HCT116 (cell line): ENCODE data around the gene DOCK9. TPM values are rescaled to one million over a fixed set of nuclear protein-coding genes. Genes with fewer than 3 reads are reported as not detected.

ENCODE experiments used
- ATAC-seq: fragments of 200-7000 bp; cut with Tn5 transposase; 2 replicates; pipeline ENCODE4 v1.9.1; 2020; ENCODE audit warnings: mild to moderate bottlenecking, moderate library complexity
- BruUV-seq: library from RNA; stranded (reverse); fragments of 400-500 nt; replicated peaks from 2 replicates; lab custom pipeline; 2021; lab: Mats Ljungman, UMichigan
- CTCF ChIA-PET: fragments of 300-600 bp; sonication (Branson Sonifier 250); formaldehyde crosslinking; loops from one replicate; lab custom pipeline; 2021; ENCODE audit warnings: antibody characterized with exemption; lab: Charles Lee
- POLR2A ChIA-PET: fragments of 300-600, 350-600 bp; sonication (Branson Sonifier 250); formaldehyde crosslinking; loops from one replicate; lab custom pipeline; 2021; ENCODE audit warnings: antibody characterized with exemption; lab: Charles Lee
- RAD21 ChIA-PET, 2 experiments: fragments of 300-600 bp; sonication (Branson Sonifier 250); formaldehyde crosslinking; loops; one replicate each; lab custom pipeline; 2023; ENCODE audit warnings: low total read pairs in 2 of 2; ENCODE audit not compliant: uncharacterized antibody in 2 of 2, unreplicated experiment in 2 of 2, low non-redundant PET in 1 of 2; lab: Charles Lee
- DNase-seq: peaks from one replicate; pipeline ENCODE4 v3.0.0-alpha.2; 2010; ENCODE audit warnings: low read depth, low spot score
- H2AFZ ChIP-seq: fragments of 200-600 bp; shearing (Covaris generic), sonication (generic); 2 replicates; pipeline ENCODE4 v1.6.1; 2017; ENCODE audit warnings: low read depth, mixed run types, mixed read lengths, antibody characterized with exemption, low read length; ENCODE audit not compliant: poor library complexity, severe bottlenecking
- H3K27ac ChIP-seq: 2 replicates; pipeline ENCODE4 v1.5.1; 2012; ENCODE audit warnings: low read depth, low read length
- H3K27me3 ChIP-seq: fragments of 200-600 bp; sonication (generic); 2 replicates; pipeline ENCODE4 v1.6.1; 2016; ENCODE audit warnings: mixed run types, low read length, mixed read lengths; ENCODE audit not compliant: insufficient read depth
- H3K36me3 ChIP-seq, 2 experiments: fragments of 200-500 bp in 1 of 2; fragments of 200-600 bp in 1 of 2; sonication (Bioruptor generic) in 1 of 2; sonication (generic) in 1 of 2; 2 replicates each; pipeline versions ENCODE4 v1.5.1 to v1.6.1; 2014 to 2016; ENCODE audit warnings: low read length in 2 of 2, inconsistent platforms in 1 of 2, mixed read lengths in 1 of 2, mixed run types in 1 of 2; ENCODE audit not compliant: insufficient read depth in 2 of 2, control insufficient read depth in 1 of 2
- H3K4me1 ChIP-seq, 2 experiments: fragments of 200-600 bp in 1 of 2; sonication (generic) in 1 of 2; 2 replicates each; pipeline versions ENCODE4 v1.5.1 to v1.6.1; 2012 to 2017; ENCODE audit warnings: low read length in 2 of 2, inconsistent platforms in 1 of 2, mild to moderate bottlenecking in 1 of 2, mixed read lengths in 1 of 2, mixed run types in 1 of 2, moderate library complexity in 1 of 2; ENCODE audit not compliant: insufficient read depth in 2 of 2, control insufficient read depth in 1 of 2
- H3K4me2 ChIP-seq: fragments of 200-600 bp; sonication (generic); 2 replicates; pipeline ENCODE4 v1.6.1; 2017; ENCODE audit warnings: mixed run types, low read length, mixed read lengths
- H3K4me3 ChIP-seq, 2 experiments: fragments of 200-600 bp in 1 of 2; sonication (generic) in 1 of 2; replicated peaks in 1 of 2; 2 replicates each; pipeline ENCODE4 v1.5.1; 2011 to 2016; ENCODE audit warnings: low read length in 2 of 2, control low read depth in 1 of 2, low read depth in 1 of 2, mild to moderate bottlenecking in 1 of 2, mixed read lengths in 1 of 2, mixed run types in 1 of 2
- H3K79me2 ChIP-seq: fragments of 200-600 bp; sonication (generic); 2 replicates; pipeline ENCODE4 v1.6.1; 2017; ENCODE audit warnings: mild to moderate bottlenecking, mixed run types, low read length, moderate library complexity, mixed read lengths; ENCODE audit not compliant: insufficient read depth
- H3K9ac ChIP-seq: fragments of 200-600 bp; sonication (generic); 2 replicates; pipeline ENCODE4 v1.6.1; 2016; ENCODE audit warnings: low read length, mixed read lengths
- H3K9me2 ChIP-seq: fragments of 200-600 bp; sonication (generic), shearing (Covaris generic); 2 replicates; pipeline ENCODE4 v1.6.1; 2017; ENCODE audit warnings: mixed run types, mild to moderate bottlenecking, moderate library complexity; ENCODE audit not compliant: insufficient read depth
- H3K9me3 ChIP-seq, 2 experiments: fragments of 200-500 bp in 1 of 2; fragments of 200-600 bp in 1 of 2; sonication (Bioruptor generic) in 1 of 2; sonication (generic) in 1 of 2; 2 replicates each; pipeline ENCODE4 v1.6.1; 2014 to 2017; ENCODE audit warnings: low read length in 2 of 2, mixed read lengths in 2 of 2, inconsistent platforms in 1 of 2, low read depth in 1 of 2, mild to moderate bottlenecking in 1 of 2, mixed run types in 1 of 2, moderate library complexity in 1 of 2; ENCODE audit not compliant: control insufficient read depth in 1 of 2, insufficient read depth in 1 of 2
- H4K20me1 ChIP-seq: fragments of 200-600 bp; sonication (generic), shearing (Covaris generic); 2 replicates; pipeline ENCODE4 v1.6.1; 2017; ENCODE audit warnings: mixed run types, mild to moderate bottlenecking, moderate library complexity; ENCODE audit not compliant: insufficient read depth
- CBX3 ChIP-seq: IDR thresholded peaks from 2 replicates; pipeline ENCODE4 v1.6.1; 2012; ENCODE audit warnings: low read depth
- CEBPB ChIP-seq: IDR thresholded peaks from 2 replicates; pipeline ENCODE4 v1.6.1; 2012; ENCODE audit warnings: low read depth
- CTCF ChIP-seq, 3 experiments: fragments of 200-600 bp in 1 of 3; sonication (generic) in 1 of 3; IDR thresholded peaks in 2 of 3; conservative IDR thresholded peaks in 1 of 3; 2 replicates each; pipeline ENCODE4 v1.5.1; 2012 to 2017; ENCODE audit warnings: low read depth in 2 of 3, low read length in 2 of 3, antibody characterized with exemption in 1 of 3, borderline replicate concordance in 1 of 3, control low read depth in 1 of 3, mild to moderate bottlenecking in 1 of 3, mixed read lengths in 1 of 3, mixed run types in 1 of 3, moderate library complexity in 1 of 3; ENCODE audit not compliant: insufficient read depth in 1 of 3
- EGR1 ChIP-seq: IDR thresholded peaks from 2 replicates; pipeline ENCODE4 v1.6.1; 2012; ENCODE audit warnings: low read depth
- ELF1 ChIP-seq: IDR thresholded peaks from 2 replicates; pipeline ENCODE4 v1.6.1; 2012; ENCODE audit warnings: low read depth, borderline replicate concordance
- EZH2 ChIP-seq: fragments of 200-600 bp; sonication (generic); IDR thresholded peaks from 2 replicates; pipeline ENCODE4 v1.6.1; 2017; ENCODE audit warnings: antibody characterized with exemption, mixed run types
- EZH2phosphoT487 ChIP-seq: fragments of 200-600 bp; IDR thresholded peaks from 2 replicates; pipeline ENCODE4 v1.6.1; 2018; ENCODE audit warnings: antibody characterized with exemption, borderline replicate concordance
- JUND ChIP-seq: IDR thresholded peaks from 2 replicates; pipeline ENCODE4 v1.6.1; 2012
- POLR2AphosphoS5 ChIP-seq: IDR thresholded peaks from 2 replicates; pipeline ENCODE4 v1.6.1; 2011; ENCODE audit warnings: mild to moderate bottlenecking, low read depth, low read length, moderate library complexity
- SIN3A ChIP-seq: IDR thresholded peaks from 2 replicates; pipeline ENCODE4 v1.6.1; 2012; ENCODE audit warnings: low read depth
- SP1 ChIP-seq: IDR thresholded peaks from 2 replicates; pipeline ENCODE4 v1.6.1; 2012; ENCODE audit warnings: low read depth
- SRF ChIP-seq: IDR thresholded peaks from 2 replicates; pipeline ENCODE4 v1.6.1; 2012; ENCODE audit warnings: low read depth
- TCF7L2 ChIP-seq: IDR thresholded peaks from 2 replicates; pipeline ENCODE4 v1.7.0; 2011; ENCODE audit warnings: borderline replicate concordance, inconsistent platforms; ENCODE audit not compliant: insufficient read depth, insufficient read length; ENCODE audit errors: extremely low read depth
- YY1 ChIP-seq: IDR thresholded peaks from 2 replicates; pipeline ENCODE4 v1.6.1; 2011; ENCODE audit warnings: low read length, low read depth, moderate library complexity, mild to moderate bottlenecking; ENCODE audit not compliant: insufficient replicate concordance; ENCODE audit errors: extremely low read depth
- ZNF274 ChIP-seq: fragments of 200-500 bp; sonication (Bioruptor generic); IDR thresholded peaks from 2 replicates; pipeline ENCODE4 v1.6.1; 2014; ENCODE audit warnings: mild to moderate bottlenecking, low read depth, low read length, inconsistent platforms
- intact Hi-C: fragments of 100-400 bp; cut with micrococcal nuclease; formaldehyde crosslinking; loops from 2 replicates; pipeline ENCODE4 v1.10.0; 2022
- total RNA-seq: library from RNA; stranded (reverse); gene quantifications from one replicate; pipeline ENCODE4 v1.2.1, GENCODE V29; 2021; ENCODE audit not compliant: unreplicated experiment
- TF ChIP-seq, protein P1 (sequence below): IDR thresholded peaks from 2 replicates; pipeline ENCODE4 v1.6.1; 2012; ENCODE audit warnings: low read depth

Gene DOCK9
- total RNA-seq, 1 experiment from 2014 or later, result 58.8 TPM

DNA sequence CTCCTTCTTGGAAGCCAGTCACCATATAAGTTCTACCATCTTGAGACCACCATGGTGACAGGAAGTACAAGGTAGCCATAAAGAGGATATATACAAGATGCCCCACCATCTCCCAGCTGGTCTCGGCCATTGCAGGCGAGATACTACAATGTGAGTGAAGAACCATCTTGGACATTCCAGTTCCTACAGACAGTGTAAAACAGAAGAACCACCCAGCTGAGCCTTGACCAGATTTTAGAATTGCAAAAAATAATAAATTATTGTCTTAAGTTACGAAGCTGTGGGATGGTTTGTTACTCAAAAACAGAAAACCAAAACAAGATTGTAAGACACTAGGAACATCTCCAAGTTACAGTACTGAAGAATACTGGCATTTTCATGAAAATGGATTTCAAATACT lies 43.6 kb downstream of the DOCK9 start:
- Histone ChIP-seq H3K27me3 (no peaks in the 10 kb centered on the region), H3K9me2 (no peaks in the 10 kb centered on the region), H3K36me3 (no peaks in the 10 kb centered on the region), H3K9ac (no peak overlapping the region), H3K4me1 (peaks cover 17 to 21% of the 10 kb centered on the region in 2 experiments), H3K27ac (no peak overlapping the region), H3K9me3 (no peaks in the 10 kb centered on the region), H4K20me1 (no peaks in the 10 kb centered on the region), H2AFZ (no peak overlapping the region), H3K4me2 (no peak overlapping the region), H3K79me2 (no peaks in the 10 kb centered on the region), H3K4me3 (no peak overlapping the region)
- RAD21 ChIA-PET, result no interaction called here
- ATAC-seq (no peak), DNase-seq (no peak)
- POLR2A ChIA-PET, result no interaction called here
- CTCF ChIA-PET, result no interaction called here
- TF ChIP-seq EZH2, result no peak
- intact Hi-C loops, result no loop called here
- no TSS peak for BruUV-seq

DNA sequence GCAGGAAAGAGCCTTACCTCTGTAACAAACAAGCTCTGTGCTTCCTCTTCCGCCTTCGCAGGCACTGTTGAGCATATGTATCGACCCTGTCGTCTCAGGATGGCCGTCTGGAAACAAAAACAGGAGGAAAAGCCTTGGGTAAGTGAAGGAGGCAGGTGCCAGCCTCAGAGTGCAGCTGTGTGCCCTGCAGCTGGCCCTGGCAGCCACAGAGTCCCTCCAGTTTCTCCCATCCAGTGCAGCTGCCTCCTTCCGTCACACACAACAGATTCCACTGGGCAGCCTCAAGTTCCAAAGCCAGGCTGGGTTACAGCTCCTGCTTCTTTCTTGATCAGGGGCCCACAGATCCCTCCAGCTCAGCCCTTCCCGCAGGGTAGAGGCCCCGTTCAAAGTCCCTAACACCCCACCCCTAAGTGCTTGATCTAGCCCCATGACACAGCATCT lies 47.7 kb downstream of the DOCK9 start:
- DNase-seq (no peak), ATAC-seq (no peak)
- ChIA-PET RAD21 (no interaction called here), CTCF (no interaction called here), POLR2A (no interaction called here)
- intact Hi-C loops, result no loop called here
- Histone ChIP-seq H3K9me2 (no peaks in the 10 kb centered on the region), H3K27ac (no peak overlapping the region), H4K20me1 (no peaks in the 10 kb centered on the region; the same call in 1 of the 2 replicates), H3K79me2 (no peaks in the 10 kb centered on the region), H3K4me1 (peaks cover 0 to 8% of the 10 kb centered on the region in 2 experiments; a peak in 1 of 4 replicates), H3K36me3 (no peaks in the 10 kb centered on the region), H3K27me3 (no peaks in the 10 kb centered on the region), H3K9ac (no peak overlapping the region), H3K4me2 (no peak overlapping the region), H2AFZ (no peak overlapping the region), H3K4me3 (no peak overlapping the region), H3K9me3 (no peaks in the 10 kb centered on the region)
- no peak for TF ChIP-seq CTCF (IDR thresholded peaks at IDR 0.05 in 2 of 3, conservative IDR thresholded peaks at IDR 0.05 in 1 of 3; ENCODE audit: borderline replicate concordance in 1 of 3, insufficient read depth in 1 of 3, low read depth in 2 of 3, low read length in 2 of 3)
- TF ChIP-seq ELF1, result no peak
- TF ChIP-seq CBX3, result no peak
- TF ChIP-seq EZH2phosphoT487, result no peak
- no peak for TF ChIP-seq SP1
- no peak for TF ChIP-seq EZH2
- TF ChIP-seq, protein P1, sequence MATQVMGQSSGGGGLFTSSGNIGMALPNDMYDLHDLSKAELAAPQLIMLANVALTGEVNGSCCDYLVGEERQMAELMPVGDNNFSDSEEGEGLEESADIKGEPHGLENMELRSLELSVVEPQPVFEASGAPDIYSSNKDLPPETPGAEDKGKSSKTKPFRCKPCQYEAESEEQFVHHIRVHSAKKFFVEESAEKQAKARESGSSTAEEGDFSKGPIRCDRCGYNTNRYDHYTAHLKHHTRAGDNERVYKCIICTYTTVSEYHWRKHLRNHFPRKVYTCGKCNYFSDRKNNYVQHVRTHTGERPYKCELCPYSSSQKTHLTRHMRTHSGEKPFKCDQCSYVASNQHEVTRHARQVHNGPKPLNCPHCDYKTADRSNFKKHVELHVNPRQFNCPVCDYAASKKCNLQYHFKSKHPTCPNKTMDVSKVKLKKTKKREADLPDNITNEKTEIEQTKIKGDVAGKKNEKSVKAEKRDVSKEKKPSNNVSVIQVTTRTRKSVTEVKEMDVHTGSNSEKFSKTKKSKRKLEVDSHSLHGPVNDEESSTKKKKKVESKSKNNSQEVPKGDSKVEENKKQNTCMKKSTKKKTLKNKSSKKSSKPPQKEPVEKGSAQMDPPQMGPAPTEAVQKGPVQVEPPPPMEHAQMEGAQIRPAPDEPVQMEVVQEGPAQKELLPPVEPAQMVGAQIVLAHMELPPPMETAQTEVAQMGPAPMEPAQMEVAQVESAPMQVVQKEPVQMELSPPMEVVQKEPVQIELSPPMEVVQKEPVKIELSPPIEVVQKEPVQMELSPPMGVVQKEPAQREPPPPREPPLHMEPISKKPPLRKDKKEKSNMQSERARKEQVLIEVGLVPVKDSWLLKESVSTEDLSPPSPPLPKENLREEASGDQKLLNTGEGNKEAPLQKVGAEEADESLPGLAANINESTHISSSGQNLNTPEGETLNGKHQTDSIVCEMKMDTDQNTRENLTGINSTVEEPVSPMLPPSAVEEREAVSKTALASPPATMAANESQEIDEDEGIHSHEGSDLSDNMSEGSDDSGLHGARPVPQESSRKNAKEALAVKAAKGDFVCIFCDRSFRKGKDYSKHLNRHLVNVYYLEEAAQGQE, result no peak
- no peak for TF ChIP-seq JUND
- TF ChIP-seq SRF, result no peak
- TF ChIP-seq TCF7L2, result no peak
- no peak for TF ChIP-seq CEBPB
- TF ChIP-seq YY1, result no peak
- TF ChIP-seq ZNF274, result no peak
- TF ChIP-seq EGR1, result no peak
- TF ChIP-seq POLR2AphosphoS5, result no peak
- TF ChIP-seq SIN3A, result no peak
- BruUV-seq, result no TSS peak
